VCaP (cell line): Measurements from ENCODE around the gene SUMO1.

Source experiments
- H3K27ac ChIP-seq: fragments of 450-650 bp; 2 replicates; pipeline ENCODE4 v1.5.1; 2017
- CTCF ChIP-seq: fragments of 450-650 bp; conservative IDR thresholded peaks from 2 replicates; pipeline ENCODE4 v1.5.1; 2017; ENCODE audit warnings: mild to moderate bottlenecking, moderate library complexity

SUMO1 gene

DNA sequence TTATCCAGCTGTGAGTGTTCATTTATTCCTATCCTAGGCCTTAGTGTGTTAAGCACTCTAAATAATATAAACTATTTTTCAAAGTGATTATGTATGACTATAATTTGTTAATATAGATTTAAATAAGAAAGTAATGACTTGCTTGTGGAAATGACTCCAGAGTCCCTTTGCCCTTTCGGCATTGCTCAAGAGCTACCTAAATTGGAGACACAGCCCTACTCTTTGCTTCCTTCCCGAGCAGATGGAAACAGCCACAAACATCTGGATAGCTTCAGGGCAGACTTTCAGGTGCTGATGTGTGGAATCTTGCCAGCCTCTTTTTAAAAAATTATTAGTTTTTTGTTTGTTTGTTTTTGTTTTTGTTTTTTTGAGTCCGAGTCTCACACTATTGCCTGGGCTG is 44.0 kb downstream of the SUMO1 start:
- no peak overlapping the region for H3K27ac ChIP-seq
- TF ChIP-seq CTCF: no peak

DNA sequence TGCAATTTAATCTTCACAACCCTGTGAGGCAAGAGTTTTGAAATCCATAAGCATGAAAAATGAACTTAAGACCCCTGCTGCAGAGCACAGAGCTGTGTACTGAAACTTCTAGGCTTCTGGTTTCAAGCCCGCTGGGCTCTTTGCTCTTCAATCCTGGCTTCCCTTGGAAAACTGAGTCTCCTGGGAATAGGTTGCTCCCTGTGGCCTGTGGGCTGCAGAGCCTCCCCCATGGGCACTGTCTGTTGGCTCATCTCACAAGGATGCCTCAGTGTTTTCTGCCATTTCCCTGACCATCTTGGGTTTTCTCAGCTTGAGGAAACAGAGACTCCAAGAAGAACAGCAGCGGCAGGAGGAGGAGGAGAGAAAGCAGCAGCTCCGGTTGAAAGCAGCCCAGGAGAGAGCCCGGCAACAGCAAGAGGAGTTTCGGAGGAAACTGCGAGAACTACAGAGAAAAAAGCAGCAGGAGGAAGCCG is 44.5 kb downstream of the SUMO1 start:
- no peak for TF ChIP-seq CTCF
- no peak overlapping the region for H3K27ac ChIP-seq

DNA sequence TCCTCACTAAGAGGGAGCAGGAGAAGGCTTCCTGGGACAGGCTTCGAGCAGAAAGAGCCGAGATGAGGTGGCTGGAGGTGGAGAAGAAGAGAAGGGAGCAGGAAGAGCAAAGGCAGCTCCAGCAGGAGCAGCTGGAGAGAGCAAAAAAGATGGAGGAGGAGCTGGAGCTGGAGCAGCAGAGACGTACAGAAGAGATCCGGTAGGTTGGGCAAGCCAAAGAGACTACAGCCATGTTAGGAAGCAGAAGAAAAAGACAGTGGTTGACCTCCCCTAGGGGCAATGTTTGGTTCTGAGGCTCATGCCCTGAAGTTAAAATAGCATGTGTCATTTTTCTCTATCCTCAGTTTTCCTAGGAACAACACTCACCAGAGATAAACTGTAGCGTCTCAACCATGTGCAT is 45.1 kb downstream of the SUMO1 start:
- no peak for TF ChIP-seq CTCF

DNA sequence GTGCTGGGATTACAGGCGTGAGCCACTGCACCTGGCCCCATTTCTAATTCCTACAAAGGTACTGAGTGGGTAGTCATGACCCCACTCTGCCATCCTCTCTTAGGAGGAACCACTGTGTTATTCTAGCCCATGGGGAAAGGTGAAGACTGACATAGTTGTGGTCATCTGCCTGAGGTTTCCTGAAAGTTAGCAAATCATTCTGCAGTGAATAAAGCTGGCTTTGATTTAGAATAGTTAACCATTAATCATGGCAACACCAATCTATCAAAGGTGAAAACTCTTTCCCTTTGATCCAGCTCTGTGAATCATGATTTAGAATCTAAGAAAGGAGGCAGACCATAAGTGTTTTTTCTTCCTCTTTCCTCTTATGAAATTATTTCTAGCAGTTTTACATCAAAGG is 50.8 kb downstream of the SUMO1 start:
- no peak overlapping the region for H3K27ac ChIP-seq
- TF ChIP-seq CTCF: no peak

More for the DNA sequence above, 45.1 kb downstream of the SUMO1 start:
- no peak overlapping the region for H3K27ac ChIP-seq

- no peak for TF ChIP-seq CTCF
- no peak overlapping the region for H3K27ac ChIP-seq
Observed at GRCh38 chr2:202186641-202187202, 51.7 kb downstream of the SUMO1 start.

- TF ChIP-seq CTCF: no peak
- no peak overlapping the region for H3K27ac ChIP-seq
Observed at GRCh38 chr2:202185156-202185555, 53.2 kb downstream of the SUMO1 start.

- no peak for TF ChIP-seq CTCF
- H3K27ac ChIP-seq: no peak overlapping the region
Observed at GRCh38 chr2:202184557-202184956, 53.8 kb downstream of the SUMO1 start.
